Astrocyte of the hippocampus (primary cell): ENCODE measurements around the gene HES4.

Experiments used
- DNase-seq: peaks from one replicate; pipeline ENCODE4 v3.0.0; 2011; ENCODE audit warnings: low read depth, low spot score

HES4 gene

GRCh38 chr1:951364-951763 is 48.5 kb downstream of the HES4 start:
- no peak for DNase-seq

GRCh38 chr1:950881-951280 is 49.0 kb downstream of the HES4 start:
- no peak for DNase-seq

GRCh38 chr1:950268-950667 is 49.6 kb downstream of the HES4 start:
- DNase-seq: no peak
